NOMO-1 treated with DMSO at 0.1 percent for 48 hours (cell line): ENCODE data around the gene HNRNPAB.
A peak's percentile ranks its signal among the peaks of the same experiment; 100 is the strongest.
"Not testable (repeated sequence)": the region's sequence is repeated elsewhere in the genome, so short reads cannot be mapped to it uniquely, and the experiment has no call there.

Experiments used
- DNase-seq: peaks from one replicate; lab custom pipeline; 2025; ENCODE audit not compliant: unreplicated experiment; lab: John Stamatoyannopoulos, UW

Gene HNRNPAB

GRCh38 chr5:178229111-178229510 is 24.8 kb downstream of the HNRNPAB start:
- DNase-seq: not testable (repeated sequence)

DNA sequence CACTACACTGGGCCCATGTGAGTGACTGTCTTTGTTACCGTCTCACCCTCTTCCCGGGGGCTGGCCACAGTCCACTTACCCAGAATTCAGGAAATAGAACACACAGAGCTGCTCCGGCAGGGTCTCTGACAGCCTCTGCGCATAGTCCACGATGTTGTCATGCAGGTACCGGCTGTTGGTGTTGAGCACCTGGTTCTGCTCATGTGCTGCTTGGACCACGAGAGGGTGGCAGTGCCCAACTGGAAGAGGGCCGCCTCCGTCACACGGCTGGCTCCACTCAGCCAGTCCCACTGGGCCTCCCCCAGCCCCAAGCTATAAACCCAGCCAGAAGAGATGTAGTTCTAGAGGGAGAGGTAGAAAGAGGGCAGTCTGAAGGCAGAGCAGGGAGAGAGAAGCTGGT is 25.5 kb downstream of the HNRNPAB start:
- no peak for DNase-seq

GRCh38 chr5:178230879-178231538 is 26.7 kb downstream of the HNRNPAB start:
- no peak for DNase-seq

GRCh38 chr5:178231539-178232123 is 27.3 kb downstream of the HNRNPAB start:
- DNase-seq: no peak

DNA sequence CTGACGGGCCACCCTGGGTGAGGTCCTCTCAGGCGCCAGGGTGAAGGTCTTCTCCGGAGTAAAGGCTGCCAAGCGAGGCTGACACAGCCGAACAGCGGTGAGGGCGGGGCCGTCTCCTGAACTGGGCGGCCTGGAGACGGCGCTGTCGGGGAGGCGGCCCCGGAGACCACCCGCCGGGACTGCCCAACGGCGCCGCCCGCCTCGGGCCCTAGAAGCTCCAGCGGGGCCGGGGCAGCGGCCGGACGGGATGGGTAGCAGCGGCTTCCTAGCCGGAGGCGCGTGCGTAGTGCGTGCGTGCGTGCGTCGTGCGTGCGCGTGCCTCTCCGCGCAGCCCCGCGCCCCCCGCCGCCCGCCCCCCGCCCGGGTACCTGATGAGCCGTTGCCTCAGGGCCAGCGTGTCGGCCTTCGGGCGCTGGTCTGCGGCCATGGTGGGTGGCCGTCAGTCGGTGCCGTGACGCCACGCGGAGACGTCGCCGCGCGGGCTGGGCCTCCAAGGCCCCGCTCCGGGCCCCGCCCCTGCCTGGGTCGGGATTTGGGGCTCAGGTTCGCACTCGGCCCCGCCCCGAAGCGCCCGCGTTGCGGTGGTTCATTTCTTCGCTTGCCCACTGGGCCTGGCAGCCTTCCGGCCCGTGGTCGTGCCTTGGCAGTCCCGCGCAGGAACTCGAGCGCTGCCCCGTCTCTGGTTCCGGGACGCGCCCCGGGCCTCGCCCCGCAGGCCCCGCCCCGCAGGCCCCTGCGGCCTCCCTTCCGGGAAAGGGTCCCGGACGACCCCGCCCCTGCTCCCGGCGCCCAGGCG is 28.0 kb downstream of the HNRNPAB start, which contains the start of gene PHYKPL:
Gene PHYKPL (minus strand): TSS at position 679 of the 796 bp plus-strand sequence. CDS start 252 bp downstream, at position 427.
- DNase-seq: peak; percentile 65

- no peak for DNase-seq
These were observed 28.6 kb downstream of the HNRNPAB start for GRCh38 chr5:178232920-178233429.

- DNase-seq: no peak
These were observed 29.9 kb downstream of the HNRNPAB start for GRCh38 chr5:178234121-178234749.

- peak; percentile 61 for DNase-seq
These were observed 30.6 kb downstream of the HNRNPAB start for GRCh38 chr5:178234750-178235587.

- no peak for DNase-seq
These were observed 31.2 kb downstream of the HNRNPAB start for GRCh38 chr5:178235588-178235974.

DNA sequence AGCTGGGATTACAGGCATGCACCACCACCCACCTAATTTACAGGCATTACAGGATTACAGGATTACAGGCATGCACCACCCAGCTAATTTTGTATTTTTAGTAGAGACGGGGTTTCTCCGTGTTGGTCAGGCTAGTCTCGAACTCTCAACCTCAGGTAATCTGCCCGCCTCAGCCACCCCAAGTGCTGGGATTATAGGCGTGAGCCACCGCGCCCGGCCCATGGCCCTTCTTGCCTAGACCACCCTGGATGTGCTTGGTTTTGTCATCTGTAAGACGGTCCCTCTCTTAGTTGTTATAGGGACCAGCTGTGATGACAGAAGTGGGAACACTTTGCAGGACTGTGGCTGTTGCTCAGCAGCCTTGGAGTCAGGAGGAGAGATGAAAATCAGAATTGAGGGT is 31.8 kb downstream of the HNRNPAB start:
- DNase-seq: no peak

DNA sequence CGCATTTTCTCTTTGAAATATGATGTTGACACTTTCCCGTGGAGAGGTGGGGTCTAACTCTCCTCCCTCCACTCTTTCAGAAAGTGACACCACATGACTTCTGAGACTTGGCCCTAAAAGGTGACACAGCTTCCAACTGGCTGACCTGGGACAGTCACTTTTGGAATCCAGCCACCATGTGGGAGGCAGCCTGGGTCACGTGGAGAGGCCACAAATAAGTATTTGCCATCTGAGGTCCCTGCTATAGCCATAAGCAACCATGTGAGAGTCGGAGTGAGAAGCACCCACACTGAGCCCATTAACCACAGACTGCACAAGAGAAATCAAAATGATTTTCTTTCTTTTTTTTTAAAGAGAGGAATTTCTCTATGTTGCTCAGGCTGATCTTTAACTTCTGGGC is 32.3 kb downstream of the HNRNPAB start:
- DNase-seq: no peak

DNA sequence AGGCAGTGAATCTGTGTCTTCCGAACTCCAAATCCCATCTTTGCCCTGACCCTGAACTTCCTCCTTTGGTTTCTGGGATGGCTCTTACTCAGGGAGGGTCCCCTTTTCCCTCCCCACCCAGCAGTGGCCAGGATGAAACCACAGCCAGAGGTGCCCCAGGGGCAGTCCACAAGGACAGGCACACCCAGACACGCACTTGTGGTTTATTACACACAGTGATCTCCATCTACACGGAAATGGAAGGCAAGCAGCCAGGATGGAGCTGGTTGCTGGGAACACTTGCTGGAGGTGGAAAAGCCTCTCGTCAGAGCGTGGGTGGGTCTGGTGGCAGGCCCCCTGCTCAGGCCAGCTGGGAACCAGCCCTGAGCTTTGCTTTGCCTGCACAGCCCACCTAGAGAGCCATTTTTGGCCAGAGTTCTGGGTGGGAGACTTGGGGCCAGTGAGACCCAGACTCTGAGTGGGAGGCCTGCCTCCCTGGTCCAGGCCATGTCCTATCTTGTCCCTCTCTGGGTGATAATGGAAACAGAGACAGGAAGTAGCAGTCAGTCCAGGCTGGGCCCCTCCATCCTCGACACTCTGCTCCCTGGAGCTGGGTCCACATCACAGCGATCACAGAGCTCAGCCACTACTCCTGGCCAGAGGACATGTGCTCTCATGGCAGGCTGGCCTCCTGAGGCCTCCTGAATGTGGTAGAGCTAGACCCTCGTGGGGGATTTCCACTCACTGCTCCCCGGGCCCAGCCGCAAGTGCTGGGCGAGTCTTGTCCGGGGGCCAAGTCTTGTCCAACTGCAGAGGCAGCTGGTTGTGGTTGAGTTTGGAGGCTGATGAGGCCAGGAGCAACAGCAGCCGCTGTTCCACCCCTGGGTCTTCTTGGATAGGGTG is 33.3 kb downstream of the HNRNPAB start:
- no peak for DNase-seq

DNA sequence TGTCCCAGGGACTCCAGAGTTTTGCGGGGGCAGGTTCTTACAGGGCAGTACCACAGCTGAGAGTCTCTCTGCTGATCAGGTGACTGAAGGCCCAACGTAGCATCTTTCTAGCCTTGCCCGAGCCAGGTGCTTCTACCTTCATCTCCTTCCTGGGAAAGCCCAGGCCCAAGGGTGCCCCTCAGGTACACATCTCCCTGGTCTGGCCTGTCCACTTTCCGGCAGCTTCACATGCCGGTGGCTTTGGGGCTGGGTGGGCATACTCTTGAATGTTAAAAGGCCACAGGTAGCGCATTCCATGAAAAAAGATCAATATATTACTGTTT is 33.9 kb downstream of the HNRNPAB start:
- DNase-seq: no peak

DNA sequence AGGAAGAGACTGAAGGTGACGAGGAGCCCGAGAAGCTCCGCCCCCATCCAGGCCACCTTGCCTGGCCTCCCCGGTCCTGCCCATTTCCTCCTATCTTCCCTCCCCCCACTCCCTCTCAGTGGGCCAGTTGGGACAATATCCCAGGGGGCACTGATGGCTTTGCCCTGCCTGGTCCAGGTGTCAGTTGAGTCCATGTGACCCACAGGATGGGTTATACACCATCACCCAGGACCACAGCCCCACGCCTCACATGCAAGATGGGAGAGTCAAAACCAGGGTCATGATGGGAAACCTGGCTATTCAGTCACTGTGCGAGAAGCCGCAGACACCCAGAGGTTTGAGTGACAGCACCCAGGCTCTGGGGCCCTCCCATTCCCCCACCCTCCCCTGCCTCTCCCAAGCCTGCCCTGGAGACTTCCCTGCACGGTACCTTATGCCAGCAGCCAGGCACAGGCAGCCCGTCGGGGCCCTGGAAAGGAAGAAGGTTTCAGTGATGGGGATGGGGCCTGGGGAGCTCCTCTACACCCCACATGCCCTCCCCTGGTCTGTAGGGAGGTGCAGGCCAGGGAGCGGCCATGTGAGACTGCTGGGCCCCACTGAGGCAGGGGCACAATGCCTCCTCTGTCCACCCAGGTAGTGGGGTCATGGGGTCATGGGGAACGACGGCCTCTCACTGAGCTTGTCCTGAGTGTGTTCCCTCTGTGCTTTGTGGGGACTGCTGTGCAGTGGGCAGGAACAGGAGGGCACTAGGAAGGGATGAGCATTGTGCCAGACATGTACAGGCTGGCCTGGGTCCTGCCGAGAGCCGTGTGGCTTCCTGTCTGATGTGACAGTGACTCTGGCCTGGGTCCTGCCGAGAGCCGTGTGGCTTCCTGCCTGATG is 34.6 kb downstream of the HNRNPAB start:
- no peak for DNase-seq

DNA sequence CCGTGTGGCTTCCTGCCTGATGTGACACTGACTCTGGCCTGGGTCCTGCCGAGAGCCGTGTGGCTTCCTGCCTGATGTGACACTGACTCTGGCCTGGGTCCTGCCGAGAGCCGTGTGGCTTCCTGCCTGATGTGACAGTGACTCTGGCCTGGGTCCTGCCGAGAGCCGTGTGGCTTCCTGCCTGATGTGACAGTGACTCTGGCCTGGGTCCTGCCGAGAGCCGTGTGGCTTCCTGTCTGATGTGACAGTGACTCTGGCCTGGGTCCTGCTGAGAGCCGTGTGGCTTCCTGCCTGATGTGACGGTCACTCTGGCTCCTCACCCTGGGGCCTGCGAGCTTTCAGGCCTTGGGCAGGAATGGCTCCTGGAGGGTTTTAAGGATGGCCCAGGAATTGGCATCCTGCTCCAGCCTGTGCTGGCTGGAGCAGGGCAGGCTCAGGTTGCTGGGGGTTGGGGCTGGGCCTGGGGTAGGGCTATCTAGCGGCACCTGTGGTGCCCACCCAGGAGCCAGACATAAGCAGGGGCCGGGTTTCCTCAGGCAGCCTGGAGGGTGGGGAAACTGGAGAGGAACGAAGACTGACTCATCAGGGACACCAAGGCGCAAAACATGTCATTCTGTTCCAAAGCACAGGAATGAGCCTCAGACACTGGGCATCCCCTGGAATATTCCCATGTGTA is 35.4 kb downstream of the HNRNPAB start:
- not testable (repeated sequence) for DNase-seq

- no peak for DNase-seq
These were observed 36.0 kb downstream of the HNRNPAB start for GRCh38 chr5:178240341-178240741.

GRCh38 chr5:178240766-178241165 is 36.4 kb downstream of the HNRNPAB start:
- no peak for DNase-seq

DNA sequence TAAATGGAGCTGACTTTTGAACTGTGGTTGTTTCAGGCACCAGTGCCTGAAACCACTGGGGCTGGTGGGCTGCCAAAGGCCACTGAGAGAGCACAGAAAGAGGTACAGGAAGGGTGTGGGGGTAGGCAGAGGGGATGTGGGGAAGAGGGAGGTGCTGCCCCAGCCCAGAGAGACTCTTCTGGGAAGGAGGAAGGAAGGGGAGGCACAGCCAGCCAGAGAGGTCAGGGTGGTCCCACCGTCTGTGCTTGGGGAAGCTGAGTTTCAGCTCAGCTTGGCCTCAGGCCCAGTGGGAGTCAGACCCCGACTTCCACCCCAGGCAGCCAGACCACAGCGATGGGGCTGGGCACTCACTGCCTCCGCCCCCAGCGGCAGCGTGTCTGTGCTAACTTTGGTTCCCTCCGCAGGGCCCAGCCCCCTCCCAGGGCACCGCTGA is 36.9 kb downstream of the HNRNPAB start:
- DNase-seq: no peak
